ENCODE results near the gene ARHGDIG. TPM values are rescaled to one million over a fixed set of nuclear protein-coding genes. Genes with fewer than 3 reads are reported as not detected.

The ARHGDIG gene
- total RNA-seq, 3 donors from 2014 or later: not detected

- Mint-ChIP-seq H3K4me3 (no peak overlapping the region), H3K27me3 (ENCODE audit: low read depth) (peaks cover 30% of the 10 kb centered on the region), H3K4me1 (ENCODE audit: low read depth) (peaks cover 9% of the 10 kb centered on the region), H3K9me3 (no peaks in the 10 kb centered on the region), H3K36me3 (ENCODE audit: insufficient read depth) (no peaks in the 10 kb centered on the region)
- no peak for ATAC-seq
- no peak for DNase-seq
Measured at GRCh38 chr16:280991-281659, 734 bp downstream of the ARHGDIG start.

GRCh38 chr16:281660-282255 lies 1.4 kb downstream of the ARHGDIG start:
- no peak for ATAC-seq

GRCh38 chr16:282491-282890 lies 2.1 kb downstream of the ARHGDIG start:
- no peaks in the 10 kb centered on the region for H3K9me3 Mint-ChIP-seq
- no peak overlapping the region for H3K4me3 Mint-ChIP-seq
- peaks cover 3% of the 10 kb centered on the region for H3K36me3 Mint-ChIP-seq (ENCODE audit: insufficient read depth)
- H3K27me3 Mint-ChIP-seq (ENCODE audit: low read depth): peaks cover 17% of the 10 kb centered on the region
- H3K4me1 Mint-ChIP-seq (ENCODE audit: low read depth): peaks cover 7% of the 10 kb centered on the region
- no peak for DNase-seq
- no peak for ATAC-seq

More at GRCh38 chr16:281660-282255, 1.4 kb downstream of the ARHGDIG start:
- Mint-ChIP-seq H3K27me3 (ENCODE audit: low read depth) (peaks cover 24% of the 10 kb centered on the region), H3K36me3 (ENCODE audit: insufficient read depth) (no peaks in the 10 kb centered on the region), H3K9me3 (no peaks in the 10 kb centered on the region), H3K4me1 (ENCODE audit: low read depth) (peaks cover 7% of the 10 kb centered on the region), H3K4me3 (no peak overlapping the region)
- no peak for DNase-seq

GRCh38 chr16:283033-283805 lies 2.8 kb downstream of the ARHGDIG start, which contains the start of gene PDIA2:
Gene PDIA2 (plus strand): TSS chr16:283164. CDS start chr16:283170, 6 bp downstream.
- H3K36me3 Mint-ChIP-seq (ENCODE audit: insufficient read depth): peaks cover 6% of the 10 kb centered on the region
- no peak for ATAC-seq
- no peak within 1 kb of the TSS for H3K4me3 Mint-ChIP-seq
- H3K9me3 Mint-ChIP-seq: no peaks in the 10 kb centered on the region
- H3K4me1 Mint-ChIP-seq (ENCODE audit: low read depth): peaks cover 7% of the 10 kb centered on the region
- DNase-seq: no peak
- peaks cover 16% of the 10 kb centered on the region for H3K27me3 Mint-ChIP-seq (ENCODE audit: low read depth)

- no peaks in the 10 kb centered on the region for H3K4me1 Mint-ChIP-seq (ENCODE audit: low read depth)
- no peak for DNase-seq
- no peaks in the 10 kb centered on the region for H3K9me3 Mint-ChIP-seq
- no peak for ATAC-seq
- H3K4me3 Mint-ChIP-seq: no peak overlapping the region
- H3K36me3 Mint-ChIP-seq (ENCODE audit: insufficient read depth): peaks cover 6% of the 10 kb centered on the region
- peaks cover 9% of the 10 kb centered on the region for H3K27me3 Mint-ChIP-seq (ENCODE audit: low read depth)
Measured at GRCh38 chr16:284204-285120, 4.1 kb downstream of the ARHGDIG start.

GRCh38 chr16:285146-286055 lies 5.0 kb downstream of the ARHGDIG start:
- H3K36me3 Mint-ChIP-seq (ENCODE audit: insufficient read depth): peaks cover 6% of the 10 kb centered on the region
- no peak overlapping the region for H3K4me3 Mint-ChIP-seq

GRCh38 chr16:286491-287297 lies 6.3 kb downstream of the ARHGDIG start:
- Mint-ChIP-seq H3K4me3 (no peak overlapping the region), H3K9me3 (no peaks in the 10 kb centered on the region), H3K27me3 (ENCODE audit: low read depth) (peaks cover 3% of the 10 kb centered on the region), H3K4me1 (ENCODE audit: low read depth) (no peaks in the 10 kb centered on the region), H3K36me3 (ENCODE audit: insufficient read depth) (peaks cover 8% of the 10 kb centered on the region)
- ATAC-seq: no peak
- DNase-seq: no peak

More at GRCh38 chr16:285146-286055, 5.0 kb downstream of the ARHGDIG start:
- Mint-ChIP-seq H3K9me3 (no peaks in the 10 kb centered on the region), H3K27me3 (ENCODE audit: low read depth) (peaks cover 9% of the 10 kb centered on the region), H3K4me1 (ENCODE audit: low read depth) (no peaks in the 10 kb centered on the region)
- DNase-seq (no peak), ATAC-seq (no peak)

GRCh38 chr16:287298-287811 lies 7.0 kb downstream of the ARHGDIG start:
- Mint-ChIP-seq H3K36me3 (ENCODE audit: insufficient read depth) (peaks cover 8% of the 10 kb centered on the region), H3K4me1 (ENCODE audit: low read depth) (no peaks in the 10 kb centered on the region), H3K9me3 (no peaks in the 10 kb centered on the region), H3K27me3 (ENCODE audit: low read depth) (no peaks in the 10 kb centered on the region), H3K4me3 (no peak overlapping the region)
- ATAC-seq (no peak), DNase-seq (no peak)

GRCh38 chr16:287981-288920 lies 7.9 kb downstream of the ARHGDIG start:
- H3K4me3 Mint-ChIP-seq: no peak overlapping the region
- H3K36me3 Mint-ChIP-seq (ENCODE audit: insufficient read depth): peaks cover 11% of the 10 kb centered on the region
- H3K27me3 Mint-ChIP-seq (ENCODE audit: low read depth): no peaks in the 10 kb centered on the region
- H3K9me3 Mint-ChIP-seq: no peaks in the 10 kb centered on the region
- ATAC-seq (no peak), DNase-seq (no peak)
- no peaks in the 10 kb centered on the region for H3K4me1 Mint-ChIP-seq (ENCODE audit: low read depth)

- Mint-ChIP-seq H3K27me3 (ENCODE audit: low read depth) (no peaks in the 10 kb centered on the region), H3K36me3 (ENCODE audit: insufficient read depth) (peaks cover 15% of the 10 kb centered on the region), H3K4me3 (no peak overlapping the region), H3K4me1 (ENCODE audit: low read depth) (no peaks in the 10 kb centered on the region), H3K9me3 (no peaks in the 10 kb centered on the region)
- DNase-seq (no peak), ATAC-seq (no peak)
Measured at GRCh38 chr16:289395-289997, 9.1 kb downstream of the ARHGDIG start.

GRCh38 chr16:290015-290680 lies 9.8 kb downstream of the ARHGDIG start:
- Mint-ChIP-seq H3K4me1 (ENCODE audit: low read depth) (no peaks in the 10 kb centered on the region), H3K4me3 (no peak overlapping the region), H3K9me3 (no peaks in the 10 kb centered on the region), H3K36me3 (ENCODE audit: insufficient read depth) (peaks cover 15% of the 10 kb centered on the region), H3K27me3 (ENCODE audit: low read depth) (no peaks in the 10 kb centered on the region)
- ATAC-seq (no peak), DNase-seq (no peak)

Measured in activated T-cell treated with anti-CD3 and anti-CD28 coated beads, Interleukin-2, amount 50 U/mL, for 4 hours (primary cell).